SK-N-SH treated with all-trans-retinoic acid at 6 μM for 48 hours (cell line): ENCODE data around the gene NLRP5.

Experiments
- ARNTL ChIP-seq: fragments of 450-650 bp; formaldehyde crosslinking; IDR thresholded peaks from 2 replicates; pipeline ENCODE4 v1.5.0; 2020; ENCODE audit warnings: low read depth, mild to moderate bottlenecking, moderate library complexity, borderline replicate concordance
- BACH2 ChIP-seq: fragments of 250-450 bp; sonication (Bioruptor Pico); IDR thresholded peaks from 2 replicates; pipeline ENCODE4 v1.9.0; 2021; ENCODE audit warnings: mild to moderate bottlenecking, borderline replicate concordance
- CREB5 ChIP-seq: fragments of 250-450 bp; sonication (Bioruptor Pico); IDR thresholded peaks from 2 replicates; pipeline ENCODE4 v1.5.1; 2020; ENCODE audit warnings: low read depth, mild to moderate bottlenecking, moderate library complexity
- OSR1 ChIP-seq: fragments of 250-450 bp; sonication (Bioruptor Pico); IDR thresholded peaks from 2 replicates; pipeline ENCODE4 v1.8.0; 2022; ENCODE audit warnings: moderate library complexity, mild to moderate bottlenecking, inconsistent platforms
- PATZ1 ChIP-seq: fragments of 250-450 bp; sonication (Bioruptor Pico); IDR thresholded peaks from 2 replicates; pipeline ENCODE4 v1.8.0; 2020; ENCODE audit warnings: mild to moderate bottlenecking, moderate library complexity, borderline replicate concordance
- SNAI2 ChIP-seq: fragments of 250-450 bp; sonication (Bioruptor Pico); IDR thresholded peaks from 2 replicates; pipeline ENCODE4 v1.5.0; 2020; ENCODE audit warnings: mild to moderate bottlenecking, moderate library complexity
- ZFP3 ChIP-seq: fragments of 250-450 bp; sonication (Bioruptor Pico); IDR thresholded peaks from 2 replicates; pipeline ENCODE4 v1.5.0; 2020; ENCODE audit warnings: mild to moderate bottlenecking, moderate library complexity
- ZFP30 ChIP-seq: fragments of 450-650 bp; formaldehyde crosslinking; IDR thresholded peaks from 2 replicates; pipeline ENCODE4 v1.5.0; 2022; ENCODE audit warnings: mild to moderate bottlenecking, moderate library complexity
- ZNF8 ChIP-seq: fragments of 450-650 bp; formaldehyde crosslinking; IDR thresholded peaks from 2 replicates; pipeline ENCODE4 v1.5.0; 2020; ENCODE audit warnings: mild to moderate bottlenecking, moderate library complexity

- TF ChIP-seq SNAI2 (CRISPR knock-in tag) (no peak), CREB5 (CRISPR knock-in tag) (no peak), ARNTL (no peak), ZFP30 (CRISPR knock-in tag) (no peak), ZNF8 (CRISPR knock-in tag) (no peak), BACH2 (CRISPR knock-in tag) (no peak), OSR1 (CRISPR knock-in tag) (no peak), PATZ1 (no peak), ZFP3 (CRISPR knock-in tag) (no peak)
Measured at GRCh38 chr19:55947532-55947931, 39.0 kb upstream of the NLRP5 start, which contains the start of gene NLRP8.
